Measurements from ENCODE around the gene ASXL2. TPM values are rescaled to one million over a fixed set of nuclear protein-coding genes. Genes with fewer than 3 reads are reported as not detected.
A peak's percentile ranks its signal among the peaks of the same experiment; 100 is the strongest.

Gene ASXL2
- total RNA-seq, 2 experiments from 2014 or later: 43.7 to 45.0 TPM

- H3K27ac Mint-ChIP-seq: no peak overlapping the region
- DNase-seq: no peak
- CTCF ChIA-PET: no interaction called here
- peaks cover 24% of the 10 kb centered on the region for H3K4me1 Mint-ChIP-seq
- H3K4me3 Mint-ChIP-seq: no peak overlapping the region
- POLR2A ChIA-PET: no interaction called here
- H3K9me3 Mint-ChIP-seq: no peaks in the 10 kb centered on the region
- peaks cover 52% of the 10 kb centered on the region for H3K36me3 Mint-ChIP-seq (ENCODE audit: low read depth)
- H3K27me3 Mint-ChIP-seq: no peaks in the 10 kb centered on the region
These were observed 114.7 kb downstream of the ASXL2 start for GRCh38 chr2:25763575-25763974.

GRCh38 chr2:25760297-25760696 is 118.0 kb downstream of the ASXL2 start:
- Mint-ChIP-seq H3K27me3 (no peaks in the 10 kb centered on the region), H3K4me3 (no peak overlapping the region), H3K4me1 (peaks cover 12% of the 10 kb centered on the region), H3K27ac (no peak overlapping the region), H3K9me3 (no peaks in the 10 kb centered on the region), H3K36me3 (ENCODE audit: low read depth) (peaks cover 49% of the 10 kb centered on the region)
- ChIA-PET POLR2A (no interaction called here), CTCF (no interaction called here)
- DNase-seq: no peak

- H3K27ac Mint-ChIP-seq: no peak overlapping the region
- ChIA-PET POLR2A (no interaction called here), CTCF (interaction anchor here (0.7 kb wide), 1 partner anchor 19 kb away, joined by 4 read pairs; no protein-coding TSS in a partner anchor)
- H3K4me1 Mint-ChIP-seq: peaks cover 24% of the 10 kb centered on the region
- H3K4me3 Mint-ChIP-seq: no peak overlapping the region
- H3K9me3 Mint-ChIP-seq: no peaks in the 10 kb centered on the region
- no peaks in the 10 kb centered on the region for H3K27me3 Mint-ChIP-seq
- peaks cover 60% of the 10 kb centered on the region for H3K36me3 Mint-ChIP-seq (ENCODE audit: low read depth)
- DNase-seq: no peak
These were observed 119.9 kb downstream of the ASXL2 start for GRCh38 chr2:25758348-25758747.

- Mint-ChIP-seq H3K36me3 (ENCODE audit: low read depth) (peaks cover 63% of the 10 kb centered on the region), H3K27me3 (no peaks in the 10 kb centered on the region), H3K27ac (no peak overlapping the region), H3K9me3 (no peaks in the 10 kb centered on the region), H3K4me3 (no peak overlapping the region), H3K4me1 (peaks cover 26% of the 10 kb centered on the region)
- ChIA-PET CTCF (interaction anchor here (0.7 kb wide), 1 partner anchor 19 kb away, joined by 4 read pairs; no protein-coding TSS in a partner anchor), POLR2A (no interaction called here)
- DNase-seq: no peak
These were observed 120.4 kb downstream of the ASXL2 start for GRCh38 chr2:25757906-25758305.

DNA sequence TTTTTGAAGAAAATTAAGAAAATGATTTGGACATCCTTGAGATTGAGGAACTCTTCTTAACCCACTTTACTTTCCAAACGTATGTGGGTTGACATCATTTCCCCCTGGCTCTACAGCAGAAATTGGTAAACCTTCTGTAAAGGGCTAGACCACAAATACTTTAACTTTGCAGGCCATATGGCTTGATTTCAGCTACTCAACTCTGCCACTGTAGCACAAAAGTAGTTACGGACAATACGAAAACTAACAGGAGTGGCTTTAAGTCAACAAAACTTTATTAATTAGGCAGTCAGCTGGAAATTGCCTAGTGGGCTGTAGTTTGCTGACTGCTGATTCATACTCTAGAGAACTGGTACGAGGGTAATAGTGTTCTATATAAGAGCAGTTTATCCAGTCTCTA is 121.8 kb downstream of the ASXL2 start:
- Mint-ChIP-seq H3K4me1 (peaks cover 30% of the 10 kb centered on the region), H3K27me3 (no peaks in the 10 kb centered on the region), H3K9me3 (no peaks in the 10 kb centered on the region), H3K36me3 (ENCODE audit: low read depth) (peaks cover 68% of the 10 kb centered on the region), H3K27ac (no peak overlapping the region), H3K4me3 (no peak overlapping the region)
- ChIA-PET POLR2A (no interaction called here), CTCF (no interaction called here)
- no peak for DNase-seq

- no peaks in the 10 kb centered on the region for H3K27me3 Mint-ChIP-seq
- H3K27ac Mint-ChIP-seq: peak overlapping the region; percentile 24
- no peak overlapping the region for H3K4me3 Mint-ChIP-seq
These were observed 128.6 kb downstream of the ASXL2 start for GRCh38 chr2:25749676-25750075.

DNA sequence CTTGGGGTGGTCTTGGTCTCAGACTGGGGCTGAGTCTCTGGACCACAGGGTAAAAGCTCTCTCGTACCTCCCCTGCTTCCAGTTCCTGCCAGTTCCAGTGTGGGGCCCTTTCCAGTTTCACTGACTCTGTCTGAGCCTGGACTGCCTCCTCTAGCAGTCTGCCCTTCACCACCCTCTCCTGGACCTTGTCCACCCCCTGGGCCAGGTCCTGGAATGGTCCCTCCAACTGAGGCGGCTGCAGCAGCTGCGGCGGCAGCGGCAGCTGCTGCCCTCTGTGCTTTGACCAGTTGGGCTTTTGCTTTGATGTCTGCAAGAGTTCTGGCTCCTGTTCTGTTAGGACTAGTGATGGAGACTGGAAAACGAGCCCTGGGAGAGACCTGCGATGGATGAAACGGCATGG is 134.2 kb downstream of the ASXL2 start:
- CTCF ChIA-PET: no interaction called here

More at GRCh38 chr2:25749676-25750075, 128.6 kb downstream of the ASXL2 start:
- POLR2A ChIA-PET: no interaction called here
- CTCF ChIA-PET: no interaction called here
- Mint-ChIP-seq H3K36me3 (ENCODE audit: low read depth) (peaks cover 73% of the 10 kb centered on the region), H3K4me1 (peaks cover 33% of the 10 kb centered on the region), H3K9me3 (no peaks in the 10 kb centered on the region)
- DNase-seq: no peak

DNA sequence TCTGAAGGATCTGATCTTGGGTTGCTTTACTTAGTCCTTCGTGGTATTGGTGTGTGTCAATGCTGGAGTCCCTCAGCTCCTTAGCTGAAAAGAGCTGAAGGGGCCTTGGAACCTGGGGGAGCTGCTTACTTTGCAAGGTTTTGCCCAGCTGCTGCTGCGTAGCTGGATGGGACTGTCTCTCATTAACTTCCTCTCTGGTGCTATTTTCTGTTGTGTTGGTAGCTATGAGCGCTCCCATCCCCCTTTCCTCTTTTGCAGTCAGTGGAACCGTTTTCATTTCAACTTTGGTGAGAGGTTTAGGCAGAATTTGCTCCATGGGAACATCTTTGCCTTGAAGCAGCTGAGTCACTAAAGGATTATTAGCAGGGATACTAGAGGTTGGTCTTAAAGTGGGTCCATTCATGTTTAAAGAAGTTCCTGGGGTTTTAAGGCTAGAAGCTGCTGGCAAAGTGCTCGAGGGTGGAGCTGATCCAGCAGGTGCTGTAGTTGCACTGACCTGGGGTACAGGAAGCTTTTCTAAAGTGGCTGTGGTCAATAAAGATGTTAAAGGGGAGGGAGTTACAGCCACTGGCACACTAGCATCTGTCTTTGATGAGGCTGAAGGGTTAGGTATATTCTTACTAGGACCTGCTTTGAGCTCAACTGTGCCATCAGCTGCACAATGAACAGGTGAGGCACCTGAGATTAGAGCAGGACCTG is 135.0 kb downstream of the ASXL2 start:
- POLR2A ChIA-PET: no interaction called here
- H3K36me3 Mint-ChIP-seq (ENCODE audit: low read depth): peaks cover 53% of the 10 kb centered on the region
- no peak overlapping the region for H3K4me3 Mint-ChIP-seq
- CTCF ChIA-PET: interaction anchor here (0.5 kb wide), 1 partner anchor 778 kb away, joined by 3 read pairs; no protein-coding TSS in a partner anchor
- H3K9me3 Mint-ChIP-seq: no peaks in the 10 kb centered on the region
- DNase-seq: no peak
- H3K4me1 Mint-ChIP-seq: peaks cover 9% of the 10 kb centered on the region
- H3K27ac Mint-ChIP-seq: peak overlapping the region; percentile 17
- no peaks in the 10 kb centered on the region for H3K27me3 Mint-ChIP-seq

More for the DNA sequence above, 134.2 kb downstream of the ASXL2 start:
- POLR2A ChIA-PET: no interaction called here
- Mint-ChIP-seq H3K27ac (no peak overlapping the region), H3K27me3 (no peaks in the 10 kb centered on the region), H3K36me3 (ENCODE audit: low read depth) (peaks cover 59% of the 10 kb centered on the region), H3K4me3 (no peak overlapping the region), H3K9me3 (no peaks in the 10 kb centered on the region), H3K4me1 (peaks cover 9% of the 10 kb centered on the region)
- no peak for DNase-seq

GRCh38 chr2:25742501-25742900 is 135.8 kb downstream of the ASXL2 start:
- H3K27ac Mint-ChIP-seq: no peak overlapping the region
- DNase-seq: no peak
- peaks cover 9% of the 10 kb centered on the region for H3K4me1 Mint-ChIP-seq
- POLR2A ChIA-PET: no interaction called here
- H3K27me3 Mint-ChIP-seq: no peaks in the 10 kb centered on the region
- peaks cover 46% of the 10 kb centered on the region for H3K36me3 Mint-ChIP-seq (ENCODE audit: low read depth)
- no peaks in the 10 kb centered on the region for H3K9me3 Mint-ChIP-seq
- CTCF ChIA-PET: interaction anchor here (0.5 kb wide), 1 partner anchor 777 kb away, joined by 3 read pairs; no protein-coding TSS in a partner anchor
- H3K4me3 Mint-ChIP-seq: no peak overlapping the region

- POLR2A ChIA-PET: interaction anchor here (0.6 kb wide), 1 partner anchor 19 kb away, joined by 5 read pairs; no protein-coding TSS in a partner anchor
- CTCF ChIA-PET: interaction anchor here (1.5 kb wide), 1 partner anchor 41 kb away, joined by 3 read pairs; no protein-coding TSS in a partner anchor
- Mint-ChIP-seq H3K4me3 (no peak overlapping the region), H3K27ac (no peak overlapping the region), H3K4me1 (peaks cover 9% of the 10 kb centered on the region), H3K27me3 (no peaks in the 10 kb centered on the region), H3K9me3 (no peaks in the 10 kb centered on the region), H3K36me3 (ENCODE audit: low read depth) (peaks cover 51% of the 10 kb centered on the region)
- DNase-seq: no peak
These were observed 137.4 kb downstream of the ASXL2 start for GRCh38 chr2:25740810-25741381.

DNA sequence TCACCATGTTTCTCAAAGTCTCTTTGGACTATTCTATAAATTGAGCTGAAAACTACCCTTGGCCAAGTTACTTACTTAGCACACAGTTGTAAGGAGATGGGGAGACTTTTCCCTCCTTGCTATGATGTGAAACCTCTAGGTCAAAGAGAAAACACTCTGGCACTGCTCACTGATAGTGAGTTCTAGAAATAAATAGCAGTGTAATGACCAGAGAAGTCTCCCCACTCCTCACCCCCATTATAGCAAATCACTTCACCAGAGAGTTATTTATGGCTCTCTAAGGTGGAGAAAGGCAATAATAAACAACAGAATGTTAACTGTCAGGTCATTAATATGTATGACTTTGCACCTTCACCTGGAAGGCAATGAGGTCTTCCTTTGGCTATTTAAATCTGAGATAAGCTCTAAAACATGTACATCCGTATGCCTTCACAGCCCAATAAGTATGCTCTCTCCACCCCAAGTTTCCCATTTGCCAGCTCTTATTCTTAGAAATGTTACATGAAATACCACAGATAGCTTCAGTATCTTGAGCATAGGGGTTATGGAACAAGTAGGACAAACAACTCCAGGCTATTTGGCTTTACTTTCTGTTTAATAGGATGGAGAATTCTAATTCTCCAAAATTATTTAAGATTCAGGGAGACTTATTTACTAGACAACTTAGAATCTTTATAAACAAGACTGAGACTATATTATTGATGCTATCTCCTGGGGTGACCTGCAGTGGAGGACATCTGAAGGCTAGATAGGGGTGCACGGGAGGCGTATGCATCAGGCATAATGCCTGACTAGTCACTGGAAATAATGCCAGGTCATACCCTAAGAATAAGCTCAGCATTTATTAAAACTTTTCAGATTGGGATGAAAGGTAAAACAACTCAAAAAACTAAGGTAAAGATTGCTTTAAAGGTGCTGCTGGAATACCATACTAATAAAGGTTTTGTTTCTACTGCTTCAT is 139.6 kb downstream of the ASXL2 start:
- Mint-ChIP-seq H3K9me3 (no peaks in the 10 kb centered on the region), H3K4me3 (no peak overlapping the region), H3K4me1 (peaks cover 8% of the 10 kb centered on the region), H3K27ac (no peak overlapping the region), H3K36me3 (ENCODE audit: low read depth) (peaks cover 38% of the 10 kb centered on the region), H3K27me3 (no peaks in the 10 kb centered on the region)
- POLR2A ChIA-PET: interaction anchor here (1.2 kb wide), 1 partner anchor 14 kb away, joined by 3 read pairs; no protein-coding TSS in a partner anchor
- CTCF ChIA-PET: interaction anchor here (0.6 to 1.1 kb wide), 2 partner anchors 20 to 40 kb away, joined by 4 read pairs; no protein-coding TSS in a partner anchor
- no peak for DNase-seq

DNA sequence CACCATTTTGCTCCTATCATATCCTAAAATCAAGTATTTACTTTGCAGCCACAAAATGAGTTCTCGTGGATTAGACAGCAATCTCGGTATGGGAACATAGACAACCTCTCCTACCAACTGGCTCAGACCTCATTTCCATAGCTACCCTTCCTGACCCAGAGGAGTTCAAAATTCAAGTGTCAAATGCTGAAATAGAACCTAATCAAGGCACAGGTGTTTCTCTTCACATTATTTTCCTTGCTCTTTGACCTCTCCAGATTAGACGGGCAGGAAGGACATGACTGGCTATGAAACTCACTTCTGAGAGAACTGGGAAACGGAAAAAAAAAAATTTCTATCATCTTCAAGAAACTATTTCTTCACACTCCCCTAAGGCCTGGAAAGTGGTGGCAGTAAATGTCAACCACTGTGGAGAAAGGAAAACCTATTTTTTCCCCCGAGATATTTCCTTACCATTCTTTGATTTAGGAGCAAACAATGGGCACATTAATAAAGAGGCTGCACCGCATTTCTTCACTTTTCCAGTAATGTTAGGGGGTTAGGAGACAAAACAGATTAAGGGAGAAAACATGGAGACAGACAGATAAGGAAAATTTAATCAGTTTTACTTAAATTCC is 141.3 kb downstream of the ASXL2 start:
- ChIA-PET CTCF (no interaction called here), POLR2A (no interaction called here)
- DNase-seq: no peak
- Mint-ChIP-seq H3K27me3 (no peaks in the 10 kb centered on the region), H3K4me3 (no peak overlapping the region), H3K36me3 (ENCODE audit: low read depth) (peaks cover 25% of the 10 kb centered on the region), H3K27ac (no peak overlapping the region), H3K4me1 (peaks cover 5% of the 10 kb centered on the region), H3K9me3 (no peaks in the 10 kb centered on the region)
